OCI-LY7 (cell line): ENCODE results near the gene HOXB1.

Experiments used
- CTCF ChIP-seq: fragments of 200-600 bp; sonication (generic); conservative IDR thresholded peaks from 2 replicates; pipeline ENCODE4 v1.5.1; 2014; ENCODE audit warnings: mild to moderate bottlenecking, antibody characterized with exemption, low read length, moderate library complexity, mixed read lengths
- EZH2phosphoT487 ChIP-seq: fragments of 200-600 bp; sonication (generic); IDR thresholded peaks from 2 replicates; pipeline ENCODE4 v1.6.1; 2018; ENCODE audit warnings: low read depth, borderline replicate concordance, mild to moderate bottlenecking, mixed run types, antibody characterized with exemption, low read length, moderate library complexity, mixed read lengths

GRCh38 chr17:48505788-48506187, 25.0 kb downstream of the HOXB1 start:
- no peak for TF ChIP-seq EZH2phosphoT487
- TF ChIP-seq CTCF: no peak
